NCI-H82 (cell line): ENCODE results near the gene ADGRL2.

Experiments used
- DNase-seq: peaks from one replicate; lab custom pipeline; 2025; lab: John Stamatoyannopoulos, UW

Gene ADGRL2

DNA sequence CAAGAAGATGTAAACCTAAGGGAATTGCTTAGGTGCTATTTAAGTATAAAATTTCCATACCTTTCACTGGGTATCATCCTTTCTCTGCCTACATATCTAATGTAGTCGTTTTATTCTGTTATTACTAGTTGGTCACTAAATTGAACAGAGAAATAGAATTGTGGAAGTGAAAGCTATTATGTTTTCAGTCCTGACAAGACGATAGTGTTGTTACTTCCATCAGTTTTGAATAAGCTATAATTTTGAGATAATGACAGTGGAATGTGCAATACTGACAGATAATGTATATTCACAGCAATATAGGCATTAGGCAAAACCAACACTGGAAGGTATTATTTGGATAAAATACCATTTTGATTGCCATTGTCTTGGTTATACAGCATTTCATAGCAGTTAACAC lies 181.8 kb downstream of the ADGRL2 start:
- DNase-seq: no peak

- DNase-seq: no peak
Observed at GRCh38 chr1:81989524-81989923, 188.8 kb downstream of the ADGRL2 start.

GRCh38 chr1:81990241-81990640 lies 189.5 kb downstream of the ADGRL2 start:
- no peak for DNase-seq

GRCh38 chr1:81998165-81998564 lies 197.4 kb downstream of the ADGRL2 start:
- DNase-seq: no peak

DNA sequence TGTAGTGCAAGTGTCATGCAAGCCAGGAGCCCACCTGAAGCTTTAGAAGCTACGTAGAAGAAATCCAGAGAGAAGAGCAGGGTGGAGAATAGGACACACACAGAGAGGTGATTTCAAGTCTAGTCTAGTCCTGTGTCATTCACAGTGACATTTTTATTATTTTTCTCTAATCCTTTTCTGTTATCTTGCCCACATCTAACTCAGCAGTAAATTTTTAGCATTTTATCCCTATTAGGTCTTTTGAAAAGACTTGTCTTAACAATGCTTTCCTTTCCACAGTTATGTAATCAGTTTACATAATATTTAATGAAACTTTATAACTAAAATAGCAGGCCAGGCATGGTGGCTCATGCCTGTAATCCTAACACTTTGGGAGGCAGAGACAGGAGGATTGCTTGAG lies 198.6 kb downstream of the ADGRL2 start:
- DNase-seq: no peak

DNA sequence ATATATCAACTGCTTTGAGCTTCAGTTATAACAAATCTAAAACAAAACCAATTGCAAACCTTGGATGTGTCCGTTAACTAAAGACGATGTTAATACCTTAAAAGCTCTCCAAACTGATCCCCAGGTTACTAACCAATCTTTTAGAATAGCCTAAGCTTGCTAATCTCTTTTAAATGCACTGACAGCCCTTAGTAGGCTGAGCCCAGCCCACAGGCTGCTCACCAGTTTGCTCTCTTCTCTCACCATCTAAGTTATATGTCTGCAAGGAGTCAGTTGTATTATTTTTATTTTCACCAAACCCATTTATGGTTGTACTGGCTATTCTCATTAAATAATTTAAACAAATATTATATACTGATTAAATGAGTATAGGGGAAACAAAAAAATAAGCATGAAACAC lies 199.5 kb downstream of the ADGRL2 start:
- peak; percentile 87 for DNase-seq

DNA sequence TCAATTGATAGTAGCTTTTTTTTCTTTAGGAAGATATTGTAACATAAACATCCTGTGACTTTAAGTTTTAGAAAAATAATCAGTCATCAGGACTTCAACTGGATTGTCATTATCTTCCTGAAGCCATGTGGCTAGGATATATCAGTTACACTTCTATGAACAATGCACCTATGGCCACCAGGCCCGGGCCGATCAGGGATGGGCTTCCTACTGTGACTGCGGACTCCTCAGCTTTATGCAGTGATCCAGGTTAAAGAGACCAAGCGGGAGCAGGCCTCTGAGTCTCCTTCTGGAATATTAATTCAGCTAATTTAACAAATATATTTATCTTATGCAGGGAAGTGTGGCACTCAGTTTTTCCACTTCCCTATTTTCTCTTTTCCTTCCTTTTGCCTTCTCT lies 200.6 kb downstream of the ADGRL2 start:
- DNase-seq: peak; percentile 68

- DNase-seq: no peak
Observed at GRCh38 chr1:82007804-82008203, 207.1 kb downstream of the ADGRL2 start.

GRCh38 chr1:82013702-82014101 lies 213.0 kb downstream of the ADGRL2 start:
- no peak for DNase-seq

DNA sequence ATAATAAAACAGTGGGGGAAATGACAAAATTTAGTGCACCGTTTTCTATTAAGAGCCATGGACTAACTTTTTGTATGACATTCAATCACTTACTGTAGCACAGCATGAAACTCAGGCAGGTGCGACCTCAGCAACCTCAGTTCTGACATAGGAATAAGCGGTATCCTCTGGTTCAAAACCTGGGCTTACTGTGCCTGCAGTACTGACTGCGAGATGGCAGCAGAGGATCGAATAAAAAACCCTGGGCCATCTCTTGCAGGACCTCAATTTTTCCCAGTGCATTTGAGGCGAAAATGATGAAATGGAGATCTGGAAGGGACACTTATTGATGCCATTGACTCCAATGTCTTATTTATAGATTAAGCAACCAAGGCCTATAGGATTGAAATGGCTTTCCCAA lies 214.7 kb downstream of the ADGRL2 start:
- DNase-seq: no peak

- no peak for DNase-seq
Observed at GRCh38 chr1:82018319-82018718, 217.6 kb downstream of the ADGRL2 start.

DNA sequence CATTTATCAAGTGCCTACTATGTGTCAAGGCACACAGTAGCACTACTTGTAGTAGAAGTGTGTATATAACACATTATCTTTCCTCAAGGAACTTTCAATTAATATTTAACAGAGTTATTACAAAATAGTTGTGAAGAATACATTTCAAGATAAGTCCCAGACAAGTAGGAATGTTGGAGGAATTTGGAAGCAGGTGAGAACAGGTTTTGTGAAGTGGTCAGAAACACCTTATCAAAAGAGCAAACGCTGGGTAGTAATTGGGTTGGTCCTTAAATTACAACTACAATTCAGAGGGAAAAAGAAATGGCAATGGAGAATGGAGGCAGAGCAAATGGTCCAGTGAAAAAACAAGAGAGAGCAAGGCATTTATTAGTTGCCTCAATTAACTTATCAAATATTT lies 218.8 kb downstream of the ADGRL2 start:
- no peak for DNase-seq

DNA sequence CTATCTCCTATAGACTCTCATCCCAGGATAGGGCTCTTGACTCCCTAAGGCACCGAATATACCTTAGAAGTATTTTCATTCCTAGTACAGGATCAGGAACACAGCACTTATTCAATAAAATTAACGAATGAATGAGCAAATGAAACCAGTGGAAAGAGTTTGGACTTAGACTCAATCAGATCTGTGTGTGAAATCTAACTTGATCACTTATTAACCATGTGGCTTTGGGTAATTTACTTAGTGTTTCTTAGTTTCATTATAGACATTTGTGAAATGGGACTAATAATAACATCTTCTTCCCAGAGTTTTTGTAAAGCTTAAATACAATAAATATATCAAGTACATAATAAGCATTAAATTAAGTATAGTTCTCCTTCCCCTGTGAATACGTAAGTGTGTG lies 230.1 kb downstream of the ADGRL2 start:
- no peak for DNase-seq

DNA sequence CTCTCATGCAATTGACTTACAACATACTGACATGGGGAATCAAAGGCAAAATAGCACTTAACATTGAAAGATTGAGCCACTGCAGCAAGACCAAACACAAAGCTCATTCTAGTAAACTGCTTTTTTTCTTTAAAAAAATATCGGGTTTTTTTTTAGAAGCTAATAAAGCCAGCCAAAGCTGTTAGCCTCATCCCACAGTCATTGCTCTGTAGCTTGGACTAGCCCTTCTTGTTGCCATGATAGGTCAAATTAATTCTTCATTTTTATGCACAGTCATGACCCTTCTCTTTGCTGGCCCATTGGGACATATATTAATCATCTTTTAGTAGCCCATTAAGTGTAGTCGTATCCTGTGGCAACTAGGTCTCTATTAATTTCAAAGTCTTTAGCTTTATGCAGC lies 231.3 kb downstream of the ADGRL2 start:
- no peak for DNase-seq

GRCh38 chr1:82034812-82035211 lies 234.1 kb downstream of the ADGRL2 start:
- DNase-seq: no peak
